HT-29 (cell line): Measurements from ENCODE around the gene OOSP2. TPM values are rescaled to one million over a fixed set of nuclear protein-coding genes. Genes with fewer than 3 reads are reported as not detected.

Source experiments
- DNase-seq: peaks from one replicate; pipeline ENCODE4 v3.0.0-alpha.2; 2015; ENCODE audit warnings: low spot score
- total RNA-seq: library from RNA; depleted of rRNA; stranded (reverse); fragments of >200 nt; shearing (Covaris generic); gene quantifications from 2 replicates; pipeline ENCODE4 v1.2.3, GENCODE V29; 2014; rRNA removed

The OOSP2 gene
- total RNA-seq, 1 experiment from 2014 or later: not detected

DNA sequence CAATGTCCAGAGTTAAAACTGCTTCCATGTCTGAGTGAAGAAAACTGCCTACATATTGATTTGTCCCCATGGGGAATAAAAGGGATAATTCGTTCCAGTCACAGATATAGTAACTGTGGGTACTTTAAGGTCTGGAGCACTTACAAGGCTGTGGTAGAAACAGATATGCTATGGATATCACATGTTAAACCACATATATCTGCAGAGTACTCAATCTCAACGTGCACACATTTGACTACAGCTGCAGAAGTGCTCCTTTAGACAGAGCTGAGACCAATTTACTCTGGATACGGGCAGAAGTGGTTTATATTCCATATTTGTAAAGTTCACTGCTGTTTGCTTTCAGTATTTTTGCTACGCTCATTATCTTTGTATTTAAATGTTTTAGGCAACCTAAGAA, 38.5 kb downstream of the OOSP2 start:
- DNase-seq: no peak

DNA sequence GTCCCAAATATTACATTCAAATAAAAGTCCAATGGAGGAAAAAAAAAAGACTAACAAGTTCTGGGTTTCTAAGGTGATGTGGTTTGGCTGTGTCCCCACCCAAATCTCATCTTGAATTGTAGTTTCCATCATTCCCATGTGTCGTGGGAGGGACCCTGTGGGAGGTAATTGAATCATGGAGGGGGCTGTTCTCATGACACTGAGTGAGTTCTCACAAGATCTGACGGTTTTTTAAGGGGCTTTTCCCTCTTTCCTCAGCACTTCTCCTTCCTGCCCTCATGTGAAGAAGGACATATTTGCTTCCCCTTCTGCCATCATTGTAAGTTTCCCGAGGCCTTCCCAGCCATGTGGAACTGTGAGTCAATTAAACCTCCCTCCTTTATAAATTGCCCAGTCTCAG, 40.3 kb downstream of the OOSP2 start:
- no peak for DNase-seq

DNA sequence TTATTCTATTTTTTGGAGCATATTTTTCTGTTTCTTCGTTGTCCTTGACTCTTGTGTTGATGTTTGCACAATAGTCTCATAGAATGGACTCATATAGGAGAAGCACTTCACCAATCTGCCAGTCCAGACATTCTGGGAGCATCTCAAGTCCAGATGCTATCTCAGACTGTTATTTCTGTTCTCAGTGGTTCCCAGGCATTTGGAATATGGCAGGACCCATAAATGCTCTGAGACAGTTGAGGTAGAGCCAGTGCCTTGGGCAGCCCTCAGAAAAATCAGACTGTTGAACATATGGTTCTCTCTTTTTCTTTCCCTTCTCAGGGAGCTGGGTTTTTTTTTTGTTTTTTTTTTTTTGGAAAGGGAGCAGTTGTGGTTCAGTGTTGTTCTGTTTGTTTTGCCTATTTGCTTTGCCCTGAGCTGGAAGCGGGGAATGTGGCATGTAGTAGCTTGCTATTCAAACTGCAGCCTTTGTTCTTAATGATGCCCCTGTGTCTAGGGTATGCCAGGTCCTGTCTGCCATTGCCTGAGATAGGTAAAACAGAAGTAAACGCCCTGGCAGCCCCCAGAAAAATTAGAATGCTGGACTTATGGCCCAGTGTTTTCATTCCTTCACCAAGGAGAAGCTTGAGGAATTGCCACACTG, 44.5 kb downstream of the OOSP2 start:
- DNase-seq: no peak

DNA sequence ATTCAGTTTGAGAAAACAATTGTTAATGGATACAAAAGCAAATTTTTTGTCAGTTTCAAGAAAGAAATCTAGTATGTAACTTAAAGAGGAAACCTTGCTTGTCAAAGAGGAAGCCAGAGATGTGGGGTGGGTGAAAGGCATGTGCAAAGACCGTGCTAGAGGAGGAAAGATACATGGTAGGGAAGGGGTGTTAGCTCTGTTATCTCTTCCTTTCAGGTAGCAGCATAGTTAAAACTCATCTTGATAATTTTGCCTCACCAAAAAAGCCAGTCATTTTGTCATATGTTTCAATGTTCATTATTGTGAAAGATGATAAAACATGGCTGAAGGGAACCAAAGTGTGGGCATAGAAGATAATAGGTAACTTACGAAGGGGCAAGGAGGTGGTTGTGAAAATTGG, 45.7 kb downstream of the OOSP2 start:
- DNase-seq: no peak

DNA sequence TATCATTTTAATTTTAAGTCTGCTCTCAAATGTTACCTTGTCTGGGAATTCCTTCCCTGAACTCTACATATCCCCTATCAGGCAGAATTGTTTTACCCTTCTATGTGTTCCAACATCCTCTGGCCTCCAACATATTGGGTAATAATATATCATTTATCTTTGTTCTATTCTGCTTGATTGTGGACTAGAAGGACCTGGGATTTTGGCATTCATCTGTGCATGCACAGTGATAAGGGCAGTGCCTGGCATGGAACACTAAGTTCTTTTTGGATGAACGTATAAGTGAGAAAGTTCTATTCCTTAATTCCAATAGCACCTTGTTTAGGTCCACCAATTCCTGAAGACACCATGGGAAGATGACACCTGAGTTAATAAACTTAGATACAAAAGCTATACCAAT, 47.0 kb downstream of the OOSP2 start:
- no peak for DNase-seq

DNA sequence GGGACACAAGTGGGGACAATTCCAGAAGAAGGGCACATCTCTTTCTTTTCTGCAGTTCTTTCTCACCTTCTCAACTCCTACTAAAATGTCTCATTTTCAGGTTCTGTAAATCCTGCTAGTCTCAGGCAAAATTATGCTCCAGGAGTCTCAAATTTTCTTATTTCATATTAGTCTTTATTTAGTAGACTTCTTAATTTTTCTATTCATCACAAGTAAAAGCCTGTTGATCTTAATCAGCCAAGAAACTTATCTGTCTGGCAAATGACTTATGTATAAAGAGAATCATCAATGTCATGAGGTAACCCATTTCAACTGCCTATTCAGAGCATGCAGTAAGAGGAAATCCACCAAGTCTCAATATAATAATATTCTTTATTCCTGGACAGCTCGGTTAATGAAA, 48.2 kb downstream of the OOSP2 start, which contains the start of gene MS4A2:
TSS of gene MS4A2 (plus strand) at position 301 of the 400 bp plus-strand sequence. CDS start 102 bp downstream, outside the sequence.
- no peak for DNase-seq

DNA sequence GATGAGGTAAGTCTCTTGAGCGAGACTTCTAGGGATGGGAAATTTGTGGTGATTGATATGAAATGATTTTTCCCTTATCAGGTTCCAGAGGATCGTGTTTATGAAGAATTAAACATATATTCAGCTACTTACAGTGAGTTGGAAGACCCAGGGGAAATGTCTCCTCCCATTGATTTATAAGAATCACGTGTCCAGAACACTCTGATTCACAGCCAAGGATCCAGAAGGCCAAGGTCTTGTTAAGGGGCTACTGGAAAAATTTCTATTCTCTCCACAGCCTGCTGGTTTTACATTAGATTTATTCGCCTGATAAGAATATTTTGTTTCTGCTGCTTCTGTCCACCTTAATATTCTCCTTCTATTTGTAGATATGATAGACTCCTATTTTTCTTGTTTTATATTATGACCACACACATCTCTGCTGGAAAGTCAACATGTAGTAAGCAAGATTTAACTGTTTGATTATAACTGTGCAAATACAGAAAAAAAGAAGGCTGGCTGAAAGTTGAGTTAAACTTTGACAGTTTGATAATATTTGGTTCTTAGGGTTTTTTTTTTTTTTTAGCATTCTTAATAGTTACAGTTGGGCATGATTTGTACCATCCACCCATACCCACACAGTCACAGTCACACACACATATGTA, 55.4 kb downstream of the OOSP2 start:
- no peak for DNase-seq

DNA sequence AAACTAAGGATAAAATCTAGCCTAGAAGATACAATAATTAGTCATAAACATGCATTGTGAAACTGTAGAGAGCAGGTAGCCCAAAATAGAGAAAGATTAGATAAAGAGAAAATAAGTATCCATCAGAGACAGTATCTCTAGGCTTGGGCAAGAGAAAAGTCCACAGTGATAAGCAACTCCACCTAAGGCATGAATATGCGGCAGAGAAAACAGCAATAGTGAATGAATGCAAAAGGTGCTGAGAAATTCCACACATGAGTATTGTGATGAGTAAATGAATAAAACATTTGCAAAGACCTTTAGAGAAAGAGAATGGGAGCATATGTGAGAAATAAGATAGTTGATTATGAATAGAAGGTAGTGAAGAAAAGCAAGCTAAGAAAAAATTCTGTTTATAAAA, 57.0 kb downstream of the OOSP2 start:
- DNase-seq: no peak

Other genes with a start within 250 kb of the OOSP2 start
- gene MRPL16, start 229.6 kb upstream of the OOSP2 start, total RNA-seq: 94.0 and 100 TPM in 2 replicates
- gene CBLIF, start 194.9 kb upstream of the OOSP2 start, total RNA-seq: not detected in 2 replicates
- 1.4 and 4.2 TPM in 2 replicates for gene TCN1, start 173.9 kb upstream of the OOSP2 start, total RNA-seq
- gene OOSP3, start 161.6 kb upstream of the OOSP2 start, total RNA-seq: not detected in 2 replicates
- not detected in 2 replicates for gene OOSP1, start 102.0 kb upstream of the OOSP2 start, total RNA-seq
- not detected in 2 replicates for gene OOSP4A, start 76.4 kb upstream of the OOSP2 start, total RNA-seq
- gene OOSP4B, start 23.2 kb upstream of the OOSP2 start, total RNA-seq: not detected in 2 replicates
- not detected in 2 replicates for gene MS4A3, start 16.3 kb downstream of the OOSP2 start, total RNA-seq
- gene MS4A2, start 48.3 kb downstream of the OOSP2 start, total RNA-seq: not detected in 2 replicates
- gene MS4A6A, start 142.7 kb downstream of the OOSP2 start, total RNA-seq: not detected in 2 replicates
- gene MS4A4E, start 202.7 kb downstream of the OOSP2 start, total RNA-seq: 0.43 TPM in 1 of 2 replicates, not detected in the other
- gene MS4A4A, start 240.3 kb downstream of the OOSP2 start, total RNA-seq: not detected in 2 replicates